GM23248 (cell line): Measurements from ENCODE around the gene ARID1B.

ENCODE experiments used
- EZH2 ChIP-seq: fragments of 200-600 bp; sonication (generic); IDR thresholded peaks from 2 replicates; pipeline ENCODE4 v1.6.1; 2018; ENCODE audit warnings: antibody characterized with exemption, mild to moderate bottlenecking; ENCODE audit not compliant: insufficient read depth, poor library complexity, severe bottlenecking
- EZH2phosphoT487 ChIP-seq: fragments of 200-600 bp; sonication (generic); IDR thresholded peaks from 2 replicates; pipeline ENCODE4 v1.6.1; 2018; ENCODE audit warnings: antibody characterized with exemption, moderate library complexity, mild to moderate bottlenecking, low read depth; ENCODE audit not compliant: insufficient read depth

GRCh38 chr6:156906451-156906850, 129.3 kb downstream of the ARID1B start:
- no peak for TF ChIP-seq EZH2
- TF ChIP-seq EZH2phosphoT487: no peak
